HK-2 (cell line): ENCODE results near the gene PFDN2.
A peak's percentile ranks its signal among the peaks of the same experiment; 100 is the strongest.

Experiments used
- DNase-seq: peaks from one replicate; pipeline ENCODE4 v3.0.0-alpha.2; 2018; ENCODE audit not compliant: unreplicated experiment

The PFDN2 gene

GRCh38 chr1:161099090-161099802 lies 18.6 kb downstream of the PFDN2 start:
- no peak for DNase-seq

DNA sequence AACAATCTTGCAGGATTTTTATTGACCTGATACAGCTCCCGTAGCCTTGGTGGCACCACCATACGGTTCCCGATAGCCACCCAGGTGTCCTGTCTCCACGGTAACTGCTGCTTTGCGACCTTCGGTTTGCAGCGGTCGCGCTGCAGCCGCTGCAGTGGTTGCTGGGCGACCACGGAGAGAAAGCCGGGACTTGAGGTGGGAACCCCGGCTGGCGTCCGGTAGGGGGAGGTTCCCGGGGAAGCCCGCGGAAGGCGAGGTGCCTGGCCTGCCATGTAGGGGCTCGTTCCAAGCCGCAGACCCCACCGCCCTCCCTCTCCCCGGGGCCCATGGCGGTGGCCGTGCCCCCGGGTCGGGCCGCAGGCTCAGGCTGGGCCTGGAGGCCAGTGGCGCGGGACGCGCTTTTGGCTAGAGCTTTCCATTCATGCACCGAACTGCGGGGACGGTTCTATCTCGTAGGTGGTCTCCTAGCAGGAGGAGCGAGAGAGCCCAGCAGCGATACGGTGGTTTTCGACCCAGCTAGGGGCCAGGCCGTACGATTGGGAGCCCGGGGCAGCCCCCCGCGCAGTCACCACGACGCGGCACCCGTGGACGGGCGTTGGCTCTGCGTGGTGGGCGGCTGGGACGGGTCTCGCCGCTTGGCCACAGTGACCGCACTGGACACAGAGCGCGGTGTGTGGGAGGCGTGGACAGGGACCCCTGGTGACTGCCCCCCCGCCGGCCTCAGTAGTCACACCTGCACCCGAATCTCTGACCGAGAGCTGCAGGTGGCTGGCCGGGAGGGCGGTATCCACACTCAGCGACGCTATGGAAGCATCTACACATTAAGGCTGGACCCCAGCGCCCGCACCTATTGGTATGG lies 19.4 kb downstream of the PFDN2 start, which contains the start of gene KLHDC9:
KLHDC9 (plus strand) TSS at position 152 of the 859 bp plus-strand sequence; CDS start at position 327, 175 bp downstream.
- DNase-seq = peak; percentile 75

DNA sequence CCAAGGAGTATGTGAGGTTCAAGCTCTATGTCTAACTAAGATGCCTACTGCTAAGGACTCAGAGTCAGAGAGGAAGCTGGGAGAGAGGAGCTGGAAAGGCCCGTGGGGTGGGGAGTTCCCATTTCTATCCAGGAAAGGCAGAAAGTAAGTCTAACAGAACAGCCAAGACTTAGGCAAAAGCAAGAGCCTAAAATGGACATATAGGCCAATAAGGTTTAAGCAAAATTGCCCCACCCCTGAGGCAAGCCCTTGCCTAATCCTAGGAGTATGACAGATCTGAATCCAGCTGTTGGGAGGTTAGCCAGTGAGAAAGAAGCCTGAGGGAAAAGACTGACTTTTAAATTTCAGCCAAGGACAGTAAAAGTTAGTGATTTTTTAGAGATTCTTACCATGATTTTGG lies 21.3 kb downstream of the PFDN2 start:
- no peak for DNase-seq

GRCh38 chr1:161096015-161096414 lies 21.8 kb downstream of the PFDN2 start:
- no peak for DNase-seq

GRCh38 chr1:161095230-161095629 lies 22.6 kb downstream of the PFDN2 start:
- no peak for DNase-seq

GRCh38 chr1:161094481-161094880 lies 23.4 kb downstream of the PFDN2 start:
- DNase-seq = no peak

DNA sequence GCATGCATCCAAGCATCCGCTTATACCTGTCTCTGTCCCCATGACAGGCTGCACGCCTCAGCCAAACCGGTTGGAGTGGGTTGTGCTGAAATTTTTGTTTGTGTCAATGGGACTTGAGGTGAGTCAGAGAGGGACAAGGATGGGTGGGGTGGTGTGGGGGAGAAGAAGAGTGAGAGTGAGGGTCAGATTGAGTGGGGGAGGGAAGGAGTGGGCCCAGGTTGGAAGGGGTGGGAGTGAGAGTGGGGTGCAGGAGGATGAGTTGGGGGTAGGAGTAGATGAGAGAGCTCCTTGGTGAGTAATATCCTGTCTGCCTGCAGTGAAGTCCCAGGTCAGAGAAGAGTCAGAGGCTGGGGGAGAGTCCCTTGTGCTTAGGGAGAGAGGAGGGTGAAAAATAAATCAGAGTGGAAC lies 25.2 kb downstream of the PFDN2 start:
- DNase-seq = no peak

DNA sequence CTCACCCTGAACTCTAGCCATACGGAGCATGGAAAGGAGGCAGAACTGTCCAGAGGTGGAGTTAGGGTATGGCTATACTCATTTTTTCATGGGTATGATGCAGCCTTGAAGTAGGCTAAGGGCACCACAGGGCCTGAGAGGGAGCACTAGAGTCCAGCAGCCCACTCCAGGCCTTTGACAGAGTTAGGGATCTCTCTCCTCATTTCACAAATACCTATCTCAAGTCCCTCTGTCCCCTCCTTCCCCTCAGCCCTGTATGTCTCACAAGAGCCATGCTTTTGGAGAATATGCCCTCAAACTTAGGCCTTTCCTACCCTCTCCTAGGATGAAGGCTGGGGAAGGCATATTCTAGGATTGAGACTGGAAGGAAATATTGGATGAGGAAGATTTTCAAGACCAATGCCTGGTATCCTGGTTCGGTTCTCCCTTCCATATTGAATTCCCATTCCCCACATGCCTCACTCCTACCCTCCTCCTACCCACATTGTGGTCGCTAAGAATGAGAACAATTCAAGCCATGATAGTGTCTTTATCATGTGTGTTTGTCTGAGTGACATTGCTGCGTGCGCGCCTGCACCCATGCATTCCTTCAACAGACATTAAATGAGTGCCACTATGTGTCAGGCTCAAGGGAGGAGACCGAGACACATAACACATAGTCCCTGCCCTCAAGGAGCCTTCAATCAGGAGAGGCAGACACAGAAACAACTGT lies 25.9 kb downstream of the PFDN2 start:
- DNase-seq = no peak

GRCh38 chr1:161091093-161091492 lies 26.7 kb downstream of the PFDN2 start:
- no peak for DNase-seq

DNA sequence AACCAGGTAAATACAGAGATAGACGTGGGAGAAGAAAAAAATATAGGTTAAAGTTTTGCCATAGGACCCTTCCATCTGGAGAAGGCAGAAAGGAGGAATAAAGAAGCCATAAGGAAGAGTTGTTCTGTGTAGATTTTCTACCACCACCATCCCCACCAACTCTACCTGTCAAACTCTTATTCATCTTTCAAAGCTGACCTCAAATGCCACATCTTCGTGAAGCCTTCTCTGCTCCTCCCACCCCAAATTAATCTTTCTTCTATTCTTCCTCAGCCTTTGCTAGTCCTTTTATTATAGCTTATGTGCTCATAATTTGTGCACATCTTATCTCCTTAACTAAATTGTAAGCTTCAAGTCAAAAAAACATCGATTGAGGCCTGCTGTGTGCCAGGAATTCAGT lies 27.2 kb downstream of the PFDN2 start:
- no peak for DNase-seq

- DNase-seq = no peak
These were observed 27.9 kb downstream of the PFDN2 start for GRCh38 chr1:161089938-161090337.

- DNase-seq = no peak
These were observed 28.4 kb downstream of the PFDN2 start, which contains the start of gene NECTIN4 for GRCh38 chr1:161089251-161089924. TSS of gene NECTIN4 (minus strand) at chr1:161089558. CDS start at chr1:161089296, 262 bp downstream.

DNA sequence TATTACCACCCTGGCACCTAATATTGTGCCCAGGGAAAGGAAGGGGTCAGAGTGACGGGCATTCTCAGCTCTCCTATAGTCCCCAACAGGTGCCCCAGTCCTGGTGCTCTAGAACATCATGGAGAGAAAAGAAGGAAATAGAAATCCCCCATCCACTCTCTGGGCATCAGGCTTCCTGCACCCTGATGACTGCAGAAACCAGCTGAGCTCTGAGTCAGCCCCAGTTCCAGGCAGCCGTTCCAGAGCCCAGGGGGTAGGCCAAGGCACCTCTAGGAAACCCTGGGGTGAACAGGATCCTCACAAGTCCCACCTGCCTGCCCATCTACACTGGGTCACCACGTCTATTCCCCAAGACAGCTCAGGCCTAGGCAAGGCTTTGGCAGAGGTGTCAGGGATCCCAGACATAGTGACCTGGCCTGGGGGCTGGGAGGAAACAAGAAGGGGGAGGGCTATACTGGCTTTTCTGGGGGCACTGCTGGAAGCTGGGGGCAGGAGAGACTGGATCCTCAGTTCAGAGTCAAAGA lies 29.2 kb downstream of the PFDN2 start:
- DNase-seq = peak; percentile 46

DNA sequence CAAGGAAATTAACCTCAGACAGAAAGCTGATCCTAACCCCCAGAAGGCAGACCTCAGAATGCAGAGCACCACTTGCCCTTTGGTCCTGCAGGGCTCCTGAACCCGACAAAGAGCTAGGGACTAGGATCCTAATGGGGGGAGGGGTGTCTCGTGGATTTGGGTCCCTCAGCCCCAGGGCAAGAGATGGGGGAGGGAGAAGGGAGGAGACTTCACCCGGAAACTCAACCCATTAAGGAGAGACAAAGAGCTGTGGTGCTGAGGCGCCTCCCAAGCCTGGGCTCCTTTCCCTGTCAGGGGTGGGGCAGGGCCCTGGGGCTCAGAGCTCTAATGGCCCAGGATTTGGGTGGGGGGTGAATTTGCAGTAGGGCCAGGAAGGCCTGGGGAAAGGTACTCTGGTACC lies 31.4 kb downstream of the PFDN2 start:
- no peak for DNase-seq

GRCh38 chr1:161085165-161085564 lies 32.7 kb downstream of the PFDN2 start:
- DNase-seq = no peak

GRCh38 chr1:161084597-161084988 lies 33.2 kb downstream of the PFDN2 start:
- no peak for DNase-seq

DNA sequence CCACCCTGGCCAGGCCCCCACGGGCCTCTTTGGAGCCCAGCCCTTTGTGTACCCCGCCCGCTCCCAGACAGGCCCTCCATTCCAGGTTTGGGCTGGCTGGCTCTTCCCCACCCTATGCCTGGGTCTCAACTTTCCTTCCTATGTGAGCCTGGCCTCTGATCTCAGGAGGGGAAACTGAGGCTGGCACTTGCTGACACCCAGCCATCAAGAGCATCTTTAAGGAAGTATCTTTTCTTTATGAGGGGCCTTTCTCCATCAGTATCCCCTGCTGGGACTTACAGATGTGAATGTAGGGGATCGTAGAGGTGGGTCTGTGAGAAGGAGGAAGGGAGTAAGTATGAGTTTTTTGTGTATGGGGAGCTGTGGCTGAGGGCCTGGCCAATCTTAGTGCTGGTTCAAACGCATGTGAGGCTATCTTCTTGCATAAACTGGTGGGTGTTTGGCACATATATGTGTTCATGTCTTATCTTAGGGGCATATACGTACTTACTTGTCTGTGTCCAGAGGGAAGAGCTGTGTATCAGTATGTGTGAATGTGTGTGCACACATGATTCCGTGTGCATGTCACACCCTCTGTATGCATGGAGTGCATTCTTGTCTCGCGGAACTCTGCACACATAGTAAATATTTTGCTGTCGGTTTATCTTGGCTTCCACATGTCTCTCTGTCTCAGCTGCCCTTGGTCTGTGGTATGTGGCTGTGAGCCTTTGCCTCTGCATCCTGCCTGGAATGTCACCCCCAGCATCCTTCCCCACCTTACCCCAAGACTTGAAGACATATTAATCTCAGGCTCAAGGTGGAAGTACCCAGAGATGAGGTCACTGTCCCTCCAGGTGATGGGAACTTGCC lies 33.9 kb downstream of the PFDN2 start:
- DNase-seq = no peak

DNA sequence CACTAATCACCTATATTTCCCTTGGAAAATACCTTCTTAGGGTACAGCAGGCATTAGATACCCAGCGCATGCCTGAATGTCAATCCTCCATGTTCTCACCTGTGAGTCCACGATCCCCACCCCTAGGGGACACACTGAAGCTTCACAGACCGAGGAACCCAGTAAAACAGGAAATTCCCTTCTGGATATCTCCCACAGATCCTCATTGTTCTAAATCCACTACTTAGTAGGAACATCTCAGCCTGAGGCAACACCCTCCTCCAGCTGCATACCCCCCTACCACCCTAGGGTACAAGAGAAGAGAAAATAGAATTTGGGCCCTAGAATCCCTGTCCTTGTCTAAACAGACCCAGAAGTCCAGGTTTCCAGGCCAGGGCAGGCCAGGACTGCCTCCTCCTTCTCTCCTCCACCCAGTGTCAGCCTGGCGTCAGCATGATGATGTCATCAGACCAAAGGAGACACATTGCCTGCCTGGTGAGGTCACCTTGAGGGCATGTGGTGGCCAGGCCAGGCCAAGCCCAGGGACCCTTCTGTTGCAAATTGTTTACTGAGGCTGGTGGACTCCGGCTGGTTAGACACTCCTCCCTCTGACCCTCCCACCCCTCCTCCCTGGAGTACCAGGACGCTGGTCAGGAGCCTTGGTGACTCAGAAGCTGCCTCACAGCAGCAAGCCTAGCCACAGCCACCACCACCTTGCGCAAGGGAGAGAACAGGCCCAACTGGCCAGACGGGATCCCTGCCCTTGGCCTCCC lies 34.7 kb downstream of the PFDN2 start:
- peak; percentile 83 for DNase-seq

GRCh38 chr1:161082483-161082882 lies 35.4 kb downstream of the PFDN2 start:
- DNase-seq = no peak

- no peak for DNase-seq
These were observed 36.3 kb downstream of the PFDN2 start for GRCh38 chr1:161081519-161081918.
